Activated CD4-positive, alpha-beta memory T cell treated with anti-CD3 and anti-CD28 coated beads, Interleukin-2, amount 10 ng/mL, durations not matched to agents 7 days and 5 days (primary cell): ENCODE data around the gene PRKG1. TPM values are rescaled to one million over a fixed set of nuclear protein-coding genes. Genes with fewer than 3 reads are reported as not detected.

Source experiments
- CTCF ChIA-PET: fragments of 350-600 bp; sonication (Branson Sonifier 250); formaldehyde crosslinking; loops from one replicate; lab custom pipeline; 2021; ENCODE audit warnings: antibody characterized with exemption, inconsistent platforms; lab: Charles Lee
- POLR2A ChIA-PET: fragments of 350-600 bp; sonication (Branson Sonifier 250); formaldehyde crosslinking; loops from one replicate; lab custom pipeline; 2021; ENCODE audit warnings: antibody characterized with exemption; lab: Charles Lee
- DNase-seq: peaks from one replicate; pipeline ENCODE4 v3.0.0-alpha.2; 2020
- H3K27ac Mint-ChIP-seq: one replicate; pipeline ENCODE4 v1.8.0; 2021; ENCODE audit warnings: mild to moderate bottlenecking, mixed read lengths
- H3K27me3 Mint-ChIP-seq: one replicate; pipeline ENCODE4 v1.8.0; 2021; ENCODE audit warnings: mixed read lengths
- H3K36me3 Mint-ChIP-seq: one replicate; pipeline ENCODE4 v1.8.0; 2021; ENCODE audit warnings: low read depth, mixed read lengths
- H3K4me1 Mint-ChIP-seq: one replicate; pipeline ENCODE4 v1.8.0; 2021; ENCODE audit warnings: mixed read lengths
- H3K4me3 Mint-ChIP-seq: one replicate; pipeline ENCODE4 v1.8.0; 2021; ENCODE audit warnings: mild to moderate bottlenecking, mixed read lengths
- H3K9me3 Mint-ChIP-seq: one replicate; pipeline ENCODE4 v1.8.0; 2021; ENCODE audit warnings: mixed read lengths
- total RNA-seq, 2 experiments: library from RNA; stranded (reverse); gene quantifications; one replicate each; pipeline ENCODE4 v1.2.3, GENCODE V29; 2021

The PRKG1 gene
- total RNA-seq, 2 experiments from 2014 or later: not detected

DNA sequence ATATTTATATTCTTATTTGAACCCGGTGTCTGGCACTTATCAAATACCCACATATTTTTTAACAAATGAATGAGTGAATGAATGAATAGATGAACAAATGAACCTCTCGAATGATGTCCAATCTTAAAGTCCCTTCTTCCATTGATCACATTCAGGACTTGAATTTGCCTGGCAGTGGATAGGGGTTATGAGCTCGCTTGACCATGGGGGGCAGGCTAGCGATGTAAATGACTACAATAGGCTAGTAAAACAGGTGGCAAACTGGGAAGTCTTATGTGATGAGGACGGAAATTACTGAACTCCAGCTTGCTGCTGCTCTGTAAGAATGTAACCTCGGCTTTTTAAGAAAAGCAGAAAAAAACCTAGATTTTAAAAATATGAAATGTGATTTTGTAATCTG lies 992.1 kb downstream of the PRKG1 start:
- Mint-ChIP-seq H3K36me3 (no peaks in the 10 kb centered on the region), H3K27me3 (no peaks in the 10 kb centered on the region), H3K9me3 (peaks cover 1% of the 10 kb centered on the region), H3K4me1 (no peaks in the 10 kb centered on the region), H3K27ac (no peak overlapping the region), H3K4me3 (no peak overlapping the region)
- ChIA-PET POLR2A (no interaction called here), CTCF (interaction anchor here (1.3 kb wide), 1 partner anchor 15 kb away, joined by 3 read pairs; no protein-coding TSS in a partner anchor)
- DNase-seq: no peak

DNA sequence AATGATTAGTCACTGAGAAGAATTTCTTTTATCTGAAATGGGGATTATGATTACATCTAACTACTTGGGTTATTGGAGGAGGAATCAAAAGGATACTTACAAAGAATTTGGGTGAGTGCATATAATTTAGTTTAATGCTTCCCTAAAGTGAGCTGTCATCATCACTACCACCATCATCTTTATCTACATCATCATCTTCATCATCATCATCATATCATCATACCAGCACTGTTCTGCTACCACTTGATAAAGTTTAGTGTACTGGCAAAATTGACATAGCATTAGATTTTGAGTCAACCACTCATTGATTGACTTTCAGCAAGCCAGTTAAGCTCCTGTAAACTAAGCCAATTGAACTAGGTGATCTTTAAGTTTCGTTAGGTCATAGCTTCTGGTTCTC lies 994.2 kb downstream of the PRKG1 start:
- CTCF ChIA-PET: no interaction called here
- no peak for DNase-seq
- Mint-ChIP-seq H3K4me1 (no peaks in the 10 kb centered on the region), H3K27ac (no peak overlapping the region), H3K36me3 (no peaks in the 10 kb centered on the region), H3K27me3 (no peaks in the 10 kb centered on the region), H3K9me3 (peaks cover 1% of the 10 kb centered on the region), H3K4me3 (no peak overlapping the region)
- POLR2A ChIA-PET: no interaction called here

DNA sequence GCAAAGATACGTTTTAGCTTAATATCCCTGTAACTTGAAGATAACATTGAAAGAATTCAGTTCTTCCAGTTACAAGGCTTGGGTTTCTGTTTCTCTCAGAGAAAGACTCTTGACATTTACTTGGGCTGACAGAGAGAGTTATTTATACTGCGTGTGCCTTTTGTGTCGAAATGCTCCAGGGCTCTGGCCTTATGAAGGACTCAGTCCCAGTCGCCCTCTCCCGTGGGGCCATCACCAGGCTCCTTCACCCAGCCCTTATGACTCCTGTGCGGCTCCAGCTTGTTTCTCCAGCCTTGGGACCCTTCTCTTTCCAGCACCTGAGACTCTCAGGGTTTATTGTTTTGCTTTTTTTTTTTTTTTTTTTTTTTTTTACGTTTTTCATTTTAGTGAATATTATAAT lies 997.5 kb downstream of the PRKG1 start:
- Mint-ChIP-seq H3K9me3 (peaks cover 1% of the 10 kb centered on the region), H3K36me3 (no peaks in the 10 kb centered on the region), H3K27ac (no peak overlapping the region), H3K27me3 (no peaks in the 10 kb centered on the region), H3K4me1 (no peaks in the 10 kb centered on the region), H3K4me3 (no peak overlapping the region)
- no peak for DNase-seq
- ChIA-PET POLR2A (no interaction called here), CTCF (no interaction called here)

DNA sequence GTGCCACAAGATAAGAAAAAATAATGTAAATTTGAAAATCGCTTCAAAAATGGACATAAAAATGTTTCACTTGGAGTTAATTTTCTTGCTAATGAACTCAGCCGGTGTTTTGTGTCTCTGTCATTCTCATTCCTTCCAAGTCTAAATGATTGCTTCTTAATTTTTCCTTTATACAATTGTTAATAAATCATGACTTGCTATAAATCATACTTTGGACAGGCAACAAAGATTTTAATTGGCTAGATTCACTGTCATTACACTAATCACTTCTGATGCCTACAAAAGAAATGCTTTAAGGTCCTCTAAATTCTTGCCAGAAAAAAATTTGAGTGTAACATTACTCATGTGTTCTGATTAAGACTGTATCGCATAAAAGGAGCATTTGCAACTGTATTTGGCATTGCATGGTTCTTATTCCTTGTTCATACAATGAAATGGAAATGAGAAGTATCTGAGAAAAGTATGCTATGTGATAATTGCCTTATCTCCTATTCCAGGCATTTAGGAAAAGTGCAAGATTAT lies 1000.3 kb downstream of the PRKG1 start:
- no peak for DNase-seq
- no peaks in the 10 kb centered on the region for H3K36me3 Mint-ChIP-seq
- H3K27ac Mint-ChIP-seq: no peak overlapping the region
- CTCF ChIA-PET: no interaction called here
- H3K4me1 Mint-ChIP-seq: no peaks in the 10 kb centered on the region
- no peaks in the 10 kb centered on the region for H3K27me3 Mint-ChIP-seq
- POLR2A ChIA-PET: no interaction called here
- no peaks in the 10 kb centered on the region for H3K9me3 Mint-ChIP-seq
- no peak overlapping the region for H3K4me3 Mint-ChIP-seq

DNA sequence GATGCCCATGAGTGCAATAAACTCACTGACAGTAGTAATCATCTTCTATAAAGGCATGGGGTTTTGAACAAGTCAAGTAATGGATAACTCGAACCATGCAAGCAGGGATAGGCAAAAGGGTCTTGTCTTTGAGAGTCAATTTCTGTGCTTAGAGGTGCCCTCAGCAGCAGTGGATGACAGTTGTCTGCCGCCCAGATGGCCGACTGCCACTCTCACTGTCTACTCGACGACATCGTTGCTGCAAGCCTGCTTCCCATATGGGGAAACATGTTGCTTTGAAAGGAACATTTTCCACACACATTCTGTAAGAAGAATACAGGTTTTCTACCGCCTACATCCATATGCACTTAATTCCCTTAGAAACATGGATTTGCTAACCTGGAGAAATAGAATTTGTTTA lies 1003.5 kb downstream of the PRKG1 start:
- Mint-ChIP-seq H3K27ac (no peak overlapping the region), H3K36me3 (no peaks in the 10 kb centered on the region), H3K9me3 (no peaks in the 10 kb centered on the region), H3K4me1 (no peaks in the 10 kb centered on the region), H3K27me3 (no peaks in the 10 kb centered on the region), H3K4me3 (no peak overlapping the region)
- ChIA-PET CTCF (no interaction called here), POLR2A (no interaction called here)
- DNase-seq: no peak

DNA sequence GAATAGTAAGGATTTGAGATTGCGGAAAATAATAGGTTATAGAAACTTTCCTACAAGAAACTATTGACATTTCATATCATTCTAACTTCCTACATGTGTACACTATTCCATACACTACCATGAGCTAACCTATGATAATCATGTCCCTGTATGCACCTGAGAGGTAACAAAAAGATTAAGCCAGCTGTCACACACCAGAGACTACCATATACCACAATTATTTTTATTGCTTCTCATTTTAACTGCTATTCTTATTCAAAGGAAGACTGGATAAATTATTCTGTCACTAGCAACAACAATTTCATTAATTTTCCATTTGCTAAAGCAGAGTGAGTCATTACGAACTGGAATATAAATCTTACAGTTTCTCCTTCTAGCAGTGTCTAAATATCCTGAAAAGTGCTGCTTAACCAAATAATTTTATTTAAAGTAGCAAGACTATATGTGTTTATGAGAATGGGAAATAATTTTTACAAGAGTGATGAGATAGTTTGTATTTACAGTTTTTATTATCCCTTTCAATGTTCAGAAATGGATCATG lies 1004.2 kb downstream of the PRKG1 start:
- ChIA-PET POLR2A (no interaction called here), CTCF (no interaction called here)
- H3K9me3 Mint-ChIP-seq: no peaks in the 10 kb centered on the region
- H3K27me3 Mint-ChIP-seq: no peaks in the 10 kb centered on the region
- H3K27ac Mint-ChIP-seq: no peak overlapping the region
- H3K4me1 Mint-ChIP-seq: no peaks in the 10 kb centered on the region
- no peak for DNase-seq
- no peak overlapping the region for H3K4me3 Mint-ChIP-seq
- no peaks in the 10 kb centered on the region for H3K36me3 Mint-ChIP-seq

DNA sequence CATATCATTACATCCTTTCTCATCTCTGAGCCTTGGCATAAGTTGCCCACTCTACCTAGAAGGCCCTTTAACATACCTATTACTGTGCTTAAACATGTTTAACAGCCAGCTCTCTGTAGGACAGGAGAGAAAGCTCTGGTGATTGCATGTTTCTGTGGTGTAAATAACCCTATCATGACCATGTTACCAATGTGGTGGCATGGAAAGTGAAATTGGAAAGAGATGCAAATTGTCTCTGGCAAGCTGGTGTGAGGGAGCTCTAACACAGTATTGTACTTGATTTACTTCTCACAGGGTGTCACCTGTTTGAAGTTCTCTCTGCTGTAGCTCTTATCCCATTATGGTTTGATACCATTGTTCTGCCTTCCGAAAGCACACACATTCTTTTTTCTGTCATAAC lies 1008.0 kb downstream of the PRKG1 start:
- Mint-ChIP-seq H3K4me1 (no peaks in the 10 kb centered on the region), H3K9me3 (no peaks in the 10 kb centered on the region), H3K27me3 (no peaks in the 10 kb centered on the region), H3K36me3 (no peaks in the 10 kb centered on the region), H3K27ac (no peak overlapping the region), H3K4me3 (no peak overlapping the region)
- ChIA-PET CTCF (no interaction called here), POLR2A (no interaction called here)
- DNase-seq: no peak

DNA sequence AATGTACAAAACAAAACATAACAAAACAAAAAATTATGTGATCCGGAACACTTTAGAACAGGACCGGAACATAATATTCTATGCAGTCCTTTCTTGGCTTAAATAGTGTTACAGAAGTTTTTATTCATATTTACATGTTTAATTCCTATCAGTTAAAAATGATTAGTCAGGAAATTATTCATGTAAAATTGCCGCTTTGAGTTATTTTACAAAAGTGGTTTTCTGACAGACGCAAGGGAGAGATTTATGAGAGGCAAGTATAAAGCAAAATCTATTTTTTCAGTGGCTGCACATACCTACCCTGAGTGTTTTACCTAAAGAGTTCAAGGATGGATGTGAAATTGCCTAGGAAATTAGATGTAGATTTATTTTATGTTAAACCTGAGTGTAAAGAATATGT lies 1009.1 kb downstream of the PRKG1 start:
- Mint-ChIP-seq H3K27ac (no peak overlapping the region), H3K27me3 (no peaks in the 10 kb centered on the region), H3K4me3 (no peak overlapping the region), H3K4me1 (no peaks in the 10 kb centered on the region), H3K36me3 (no peaks in the 10 kb centered on the region), H3K9me3 (no peaks in the 10 kb centered on the region)
- ChIA-PET POLR2A (no interaction called here), CTCF (no interaction called here)
- DNase-seq: no peak

DNA sequence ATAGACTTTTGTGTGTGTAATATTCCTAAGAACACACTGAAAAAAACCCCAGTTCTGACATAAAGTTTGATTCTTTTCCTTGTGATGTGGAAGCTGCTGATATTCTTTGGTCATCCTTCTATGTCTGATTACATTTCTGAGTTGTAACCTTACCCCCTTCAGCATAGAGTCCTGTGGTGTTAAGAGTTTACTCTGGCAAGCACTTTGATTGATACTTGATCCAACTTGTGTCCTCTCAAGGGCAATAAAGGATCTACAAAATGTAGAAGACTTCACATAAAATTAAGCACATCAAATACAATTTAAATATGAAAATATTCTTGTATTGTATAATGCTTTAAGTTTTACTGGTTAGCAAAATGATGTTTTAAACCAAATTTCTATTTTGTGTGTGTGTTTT lies 1018.1 kb downstream of the PRKG1 start:
- POLR2A ChIA-PET: no interaction called here
- Mint-ChIP-seq H3K36me3 (no peaks in the 10 kb centered on the region), H3K4me3 (no peak overlapping the region), H3K9me3 (no peaks in the 10 kb centered on the region), H3K27ac (no peak overlapping the region), H3K27me3 (no peaks in the 10 kb centered on the region), H3K4me1 (no peaks in the 10 kb centered on the region)
- no peak for DNase-seq
- CTCF ChIA-PET: no interaction called here

DNA sequence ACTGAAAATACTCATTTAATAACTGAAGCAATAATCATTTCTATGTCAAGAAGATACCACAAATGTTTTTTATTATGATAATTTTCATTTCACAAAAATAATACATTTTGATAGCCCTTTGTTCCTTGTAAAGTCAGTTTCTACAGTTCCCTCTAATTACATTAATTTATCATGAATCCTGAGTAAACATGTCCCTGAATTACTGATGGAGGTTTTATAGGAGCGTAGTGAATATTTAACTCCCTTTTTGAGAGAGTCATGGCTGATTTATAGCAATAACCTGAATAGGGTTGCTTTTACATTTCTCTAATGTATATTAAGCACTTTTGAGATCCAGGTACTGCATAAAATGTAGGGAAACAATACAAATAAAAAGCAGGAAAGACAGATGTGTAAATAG lies 1023.8 kb downstream of the PRKG1 start:
- ChIA-PET POLR2A (no interaction called here), CTCF (no interaction called here)
- Mint-ChIP-seq H3K27me3 (no peaks in the 10 kb centered on the region), H3K9me3 (no peaks in the 10 kb centered on the region), H3K4me3 (no peak overlapping the region), H3K27ac (no peak overlapping the region), H3K4me1 (no peaks in the 10 kb centered on the region), H3K36me3 (no peaks in the 10 kb centered on the region)
- DNase-seq: no peak

DNA sequence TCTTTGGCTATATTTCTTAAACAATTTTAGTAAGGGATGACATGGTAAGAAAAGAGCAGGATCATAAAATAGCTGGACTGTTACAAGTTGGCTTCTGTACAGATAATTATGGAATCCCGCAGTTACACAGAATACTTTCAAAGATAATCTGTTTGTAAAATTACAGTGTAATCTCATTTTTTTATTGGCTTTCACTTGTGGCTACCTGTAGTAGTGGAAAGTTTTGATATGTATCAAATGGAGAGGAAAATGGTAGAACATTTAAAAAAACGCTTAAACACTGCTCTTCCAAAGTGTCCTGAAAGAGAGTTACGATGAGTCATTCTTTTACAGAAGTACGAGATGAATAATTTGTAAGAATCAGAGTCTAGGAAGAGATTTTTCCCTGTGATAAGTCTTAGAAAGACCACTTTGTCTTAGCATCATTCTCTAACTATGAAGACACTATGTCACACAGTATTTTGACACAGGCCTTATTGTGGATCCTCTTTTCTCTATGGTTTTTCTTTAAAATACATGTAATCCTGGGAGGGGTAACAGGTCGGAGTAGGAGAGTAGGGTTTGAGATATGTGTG lies 1024.8 kb downstream of the PRKG1 start:
- H3K9me3 Mint-ChIP-seq: no peaks in the 10 kb centered on the region
- CTCF ChIA-PET: interaction anchor here (0.7 kb wide), 1 partner anchor 117 kb away, joined by 3 read pairs; no protein-coding TSS in a partner anchor
- no peaks in the 10 kb centered on the region for H3K27me3 Mint-ChIP-seq

DNA sequence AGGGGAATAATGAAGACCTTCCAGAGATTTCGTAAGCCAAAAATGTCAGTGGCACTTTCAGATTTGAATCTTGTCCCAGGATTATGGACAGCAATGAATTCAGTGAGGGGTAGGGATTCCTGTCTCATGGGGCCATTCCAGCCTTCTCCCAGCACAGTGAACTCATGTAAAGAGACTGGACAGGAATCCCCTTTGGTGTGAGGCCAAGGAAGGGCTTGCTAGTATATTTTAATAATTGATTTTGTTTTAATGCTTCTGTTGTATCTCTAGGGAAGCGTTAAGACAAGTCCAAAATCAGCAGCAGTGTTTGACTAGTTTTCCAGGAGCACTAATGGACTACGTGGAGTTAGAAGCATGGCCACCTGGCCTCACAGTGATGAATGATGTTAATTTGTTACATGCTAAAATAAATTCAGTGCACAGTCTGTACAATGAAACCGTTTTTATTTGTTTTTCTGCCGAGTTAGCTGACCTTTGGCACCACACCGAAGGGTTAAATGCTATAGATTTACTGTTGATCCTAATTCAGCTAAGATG lies 1025.8 kb downstream of the PRKG1 start:
- no peak overlapping the region for H3K4me3 Mint-ChIP-seq
- H3K36me3 Mint-ChIP-seq: no peaks in the 10 kb centered on the region
- no peak for DNase-seq
- H3K27me3 Mint-ChIP-seq: no peaks in the 10 kb centered on the region
- POLR2A ChIA-PET: no interaction called here
- no peak overlapping the region for H3K27ac Mint-ChIP-seq
- H3K4me1 Mint-ChIP-seq: no peaks in the 10 kb centered on the region
- CTCF ChIA-PET: no interaction called here
- H3K9me3 Mint-ChIP-seq: no peaks in the 10 kb centered on the region

More for the DNA sequence above, 1024.8 kb downstream of the PRKG1 start:
- H3K27ac Mint-ChIP-seq: no peak overlapping the region
- POLR2A ChIA-PET: no interaction called here
- H3K4me1 Mint-ChIP-seq: no peaks in the 10 kb centered on the region
- no peak overlapping the region for H3K4me3 Mint-ChIP-seq
- H3K36me3 Mint-ChIP-seq: no peaks in the 10 kb centered on the region
- DNase-seq: no peak

DNA sequence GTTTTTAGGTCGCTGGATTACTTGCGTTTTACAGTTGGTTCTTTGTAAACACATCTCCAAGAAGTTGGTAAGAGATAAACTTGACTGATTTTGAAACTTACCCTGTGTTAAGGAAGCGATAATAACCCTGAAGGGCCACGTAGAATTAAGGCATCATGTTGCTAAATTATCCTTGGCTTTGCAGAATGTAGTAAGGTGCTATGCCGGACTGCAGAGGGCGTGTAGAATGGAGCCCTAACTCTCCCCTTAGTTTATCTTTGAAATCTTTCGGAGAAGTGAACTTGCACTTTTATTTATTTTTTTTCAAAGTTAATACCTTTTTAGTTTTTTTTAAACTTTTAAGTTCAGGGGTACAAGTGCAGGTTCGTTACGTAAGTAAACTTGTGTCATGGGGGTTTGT lies 1031.0 kb downstream of the PRKG1 start:
- Mint-ChIP-seq H3K36me3 (no peaks in the 10 kb centered on the region), H3K27ac (no peak overlapping the region), H3K4me3 (no peak overlapping the region), H3K4me1 (no peaks in the 10 kb centered on the region), H3K9me3 (no peaks in the 10 kb centered on the region), H3K27me3 (no peaks in the 10 kb centered on the region)
- ChIA-PET POLR2A (no interaction called here), CTCF (no interaction called here)
- DNase-seq: no peak

DNA sequence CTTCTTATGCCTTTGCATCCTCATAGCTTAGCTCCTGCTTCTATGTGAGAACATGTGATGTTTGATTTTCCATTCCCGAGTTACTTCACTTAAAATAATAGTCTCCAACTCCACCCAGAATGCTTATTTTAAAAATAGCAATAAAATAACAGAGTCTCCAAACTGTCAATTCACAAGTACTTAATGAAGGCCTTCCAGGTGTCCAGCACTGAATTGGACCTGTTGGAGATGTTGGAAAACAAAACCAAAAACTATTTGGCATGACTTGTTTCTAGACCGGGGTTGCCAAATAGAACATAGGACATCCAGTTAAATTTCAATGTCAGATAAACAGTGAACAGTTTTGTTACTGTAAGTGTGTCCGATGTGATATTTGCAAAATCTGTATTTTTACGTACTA lies 1031.7 kb downstream of the PRKG1 start:
- H3K27me3 Mint-ChIP-seq: no peaks in the 10 kb centered on the region
- H3K4me3 Mint-ChIP-seq: no peak overlapping the region
- no peak overlapping the region for H3K27ac Mint-ChIP-seq
- no peaks in the 10 kb centered on the region for H3K9me3 Mint-ChIP-seq
- H3K36me3 Mint-ChIP-seq: no peaks in the 10 kb centered on the region
- POLR2A ChIA-PET: no interaction called here
- no peak for DNase-seq
- no peaks in the 10 kb centered on the region for H3K4me1 Mint-ChIP-seq
- CTCF ChIA-PET: no interaction called here
